Heart left ventricle (tissue), 16 donors: Measurements from ENCODE around the gene MOB1A. TPM values are rescaled to one million over a fixed set of nuclear protein-coding genes. Genes with fewer than 3 reads are reported as not detected.

Source experiments
- ATAC-seq, 4 donors: fragments of 200-7000 bp; cut with Tn5 transposase; one replicate each; pipeline ENCODE4 v1.9.1; 2020 to 2022; ENCODE audit warnings: moderate library complexity in 4 of 4, mild to moderate bottlenecking in 3 of 4, moderate number of reproducible peaks in 1 of 4
- DNase-seq, 5 donors: peaks; one replicate each; pipeline ENCODE4 v3.0.0-alpha.2; 2020
- H3K27ac ChIP-seq, 12 donors: fragments of 200-600 bp; sonication (generic) in 4 of 12; one replicate each; pipeline versions ENCODE4 v1.5.0 to v1.8.0; 2016 to 2022; ENCODE audit warnings: mild to moderate bottlenecking in 2 of 12
- H3K27me3 ChIP-seq, 9 donors: fragments of 200-600 bp; sonication (generic) in 2 of 9; one replicate each; pipeline versions ENCODE4 v1.5.1 to v1.8.0; 2016 to 2022; ENCODE audit warnings: mild to moderate bottlenecking in 3 of 9
- H3K36me3 ChIP-seq, 9 donors: fragments of 200-600 bp; sonication (generic) in 2 of 9; one replicate each; pipeline versions ENCODE4 v1.5.0 to v1.8.0; 2018 to 2022; ENCODE audit warnings: mild to moderate bottlenecking in 2 of 9
- H3K4me1 ChIP-seq, 12 donors: fragments of 200-600 bp; sonication (generic) in 4 of 12; one replicate each; pipeline versions ENCODE4 v1.5.0 to v1.8.0; 2016 to 2022; ENCODE audit warnings: mild to moderate bottlenecking in 3 of 12
- H3K4me3 ChIP-seq, 12 donors: fragments of 200-600 bp; sonication (generic) in 4 of 12; one replicate each; pipeline versions ENCODE4 v1.5.0 to v1.8.0; 2017 to 2022; ENCODE audit warnings: mild to moderate bottlenecking in 9 of 12, moderate library complexity in 4 of 12
- H3K9me3 ChIP-seq, 12 donors: fragments of 200-600 bp; sonication (generic) in 4 of 12; one replicate each; pipeline versions ENCODE4 v1.5.0 to v1.8.0; 2016 to 2022; ENCODE audit warnings: mild to moderate bottlenecking in 1 of 12
- CTCF ChIP-seq, 12 donors: fragments of 200-600 bp; sonication (generic) in 4 of 12; IDR thresholded peaks; one replicate each; pipeline versions ENCODE4 v1.5.0 to v1.8.0; 2018 to 2022; ENCODE audit warnings: antibody characterized with exemption in 12 of 12, mild to moderate bottlenecking in 5 of 12
- POLR2A ChIP-seq, 2 donors: fragments of 450-650 bp; IDR thresholded peaks; one replicate each; pipeline ENCODE4 v1.6.1; 2017; ENCODE audit warnings: antibody characterized with exemption in 2 of 2, mild to moderate bottlenecking in 2 of 2, moderate library complexity in 2 of 2
- WGBS, 4 donors: extraction: QIAGEN DNeasy Blood & Tissue Kit in 2 of 4; methylation state at CpG; one replicate each; pipeline versions ENCODE4 v1.1.5 to v1.1.7; 2013 to 2018; 5-methylcytosine and 5-hydroxymethylcytosine counted together
- intact Hi-C, 10 donors: fragments of 100-400 bp; cut with DNase I; formaldehyde crosslinking; loops; one replicate each; pipeline versions ENCODE4 v1.11.1 to v1.14.2; 2022
- polyA plus RNA-seq, 2 donors: library from polyadenylated mRNA; stranded (reverse); fragments of 200-250 nt; gene quantifications; one replicate each; pipeline ENCODE4 v1.2.3, GENCODE V29; 2013
- total RNA-seq, 9 donors: library from RNA; depleted of rRNA in 2 of 9; stranded (reverse); fragments of >200 nt in 2 of 9; fragmentation: NEBNext Ultra II Directional in 3 of 9; extraction: Animal tissue kit (Norgen Biotek cat#: 25700) in 3 of 9; gene quantifications; one replicate each; pipeline versions ENCODE4 v1.1.0 to v1.2.4, GENCODE V29; 2016 to 2023
- donor health status: ischemic (EF 13 %, LVEDD 7.1; RV severe dilation, severe dysfunction).
- donor health status: healthy with polysubstance abuse.
- donor health status: DM: no; HTN: yes; CAD: no.
- donor health status: DM: no; HTN: no; CAD: no.
- donor health status: ischemic (EF 25% LVEDD 6.9; RV normal size, moderate dysfunction).
- donor health status: ischemic (EF 25% LVEDD 5.7; RV mildly dilated, moderate dysfunction).
- donor health status: healthy.
- donor health status: DM: yes; HTN: yes; CAD: no.
- donor health status: ischemic (EF 35%, LVEDD 5.7; RV mildly dilated, moderate dysfunction).
- donor health status: nonischemic (EF 11% LVEDD 7.7; RV severe dilation, severe dysfunction).
- donor health status: DM: yes; HTN: yes; CAD: no.
- donor health status: PGD.
- donor health status: ischemic (EF 29% LVEDD 5.4; RV normal size, mild dysfunction).
- donor health status: nonischemic (EF 23%, LVEDD 6.1; RV moderate dilation, normal function).

MOB1A gene
- total and polyA plus RNA-seq, 11 donors, result 15.0 to 104 (median 53.5) TPM

DNA sequence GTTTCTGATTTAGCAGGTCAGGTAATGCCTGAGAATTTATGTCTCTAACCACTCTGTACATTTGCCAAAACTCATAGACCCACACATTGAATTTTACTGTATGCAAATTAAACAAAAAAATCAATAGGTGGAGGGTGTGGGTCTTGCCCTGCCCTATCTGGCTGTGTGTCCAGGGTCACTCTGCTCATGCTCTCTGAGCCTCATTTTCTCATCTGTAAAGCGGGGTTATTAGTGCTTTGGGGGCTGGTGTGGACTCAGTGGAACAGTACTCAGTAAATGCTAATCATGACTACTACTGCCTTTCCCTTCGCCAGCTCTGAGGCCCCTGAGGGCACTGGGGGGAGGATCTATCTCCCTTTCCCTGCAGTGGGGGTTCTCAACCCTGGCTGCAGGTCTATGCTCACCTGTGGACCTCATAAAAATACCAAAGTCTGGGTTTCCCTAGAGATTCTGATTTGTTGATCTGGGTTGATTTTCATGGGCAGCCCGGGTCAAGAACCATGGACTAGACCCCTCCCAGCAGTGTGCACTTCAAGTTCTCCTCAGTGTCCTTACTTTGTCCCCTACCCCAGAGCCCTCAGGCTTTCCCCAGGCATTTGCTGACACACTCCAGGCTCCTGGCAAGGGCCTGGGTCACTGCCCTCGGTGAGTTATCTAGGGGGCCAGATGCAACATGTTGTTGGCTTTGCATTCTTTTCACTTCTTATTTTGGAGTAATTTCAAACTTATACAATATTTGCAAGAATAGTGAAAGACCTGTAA is 47.2 kb upstream of the MOB1A start:
- H3K36me3 ChIP-seq, result peaks cover 0 to 3% (median 0%) of the 10 kb centered on the region in 9 donors
- DNase-seq (peak in 3 of 5 donors; percentile 25 to 65 (median 53)), ATAC-seq (peak; percentile 60 to 74 (median 68))
- WGBS, 4 donors, result 46 to 62% (median 56%) methylated on average over 3 to 4 of the region's 4 CpGs
- no peak for TF ChIP-seq POLR2A (IDR thresholded peaks at IDR 0.05)
- no peak for TF ChIP-seq CTCF (IDR thresholded peaks at IDR 0.05)
- H3K9me3 ChIP-seq, result no peaks in the 10 kb centered on the region
- H3K27me3 ChIP-seq, result no peaks in the 10 kb centered on the region
- peak overlapping the region; percentile 47 to 88 (median 71) for H3K27ac ChIP-seq
- intact Hi-C loops, result no loop called here
- peaks cover 0 to 22% (median 11%) of the 10 kb centered on the region in 12 donors for H3K4me1 ChIP-seq
- H3K4me3 ChIP-seq, result peak overlapping the region in 2 of 12 donors; percentile 32 to 53

- Histone ChIP-seq H3K4me1 (peaks cover 0 to 22% (median 11%) of the 10 kb centered on the region in 12 donors), H3K27me3 (no peaks in the 10 kb centered on the region), H3K36me3 (peaks cover 0 to 5% (median 0%) of the 10 kb centered on the region in 9 donors), H3K27ac (peak overlapping the region in 1 of 12 donors; percentile 35), H3K4me3 (no peak overlapping the region), H3K9me3 (no peaks in the 10 kb centered on the region)
- intact Hi-C loops, result no loop called here
- no peak for DNase-seq
- no peak for ATAC-seq
- TF ChIP-seq CTCF (IDR thresholded peaks at IDR 0.05) (no peak), POLR2A (IDR thresholded peaks at IDR 0.05) (no peak)
- 94 to 97% (median 95%) methylated on average over 8 of the region's 8 CpGs for WGBS, 4 donors
Measured at GRCh38 chr2:74223941-74224770, 45.5 kb upstream of the MOB1A start.

DNA sequence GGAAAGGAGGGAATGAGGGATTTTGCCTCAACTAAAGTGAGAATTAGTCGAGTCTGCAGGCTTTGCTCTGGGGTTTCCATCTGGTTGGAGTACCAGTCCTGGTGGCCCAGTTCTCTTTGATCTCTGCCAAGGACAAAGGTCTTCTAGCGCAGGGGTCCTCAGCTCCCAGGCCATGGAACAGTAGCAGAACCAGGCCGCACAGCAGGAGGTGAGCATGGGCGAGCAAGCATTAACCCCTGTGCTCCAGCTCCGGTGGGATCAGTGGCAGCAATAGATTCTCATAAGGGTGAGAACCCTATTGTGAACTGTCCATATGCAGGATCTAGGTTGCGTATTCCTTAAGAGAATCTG is 43.6 kb upstream of the MOB1A start:
- H3K4me1 ChIP-seq, result peaks cover 0 to 21% (median 9%) of the 10 kb centered on the region in 12 donors
- WGBS, 4 donors, result 89 to 97% (median 93%) methylated on average over 6 of the region's 6 CpGs
- no peak for ATAC-seq
- TF ChIP-seq POLR2A (IDR thresholded peaks at IDR 0.05), result no peak
- TF ChIP-seq CTCF (IDR thresholded peaks at IDR 0.05), result no peak
- no peak overlapping the region for H3K27ac ChIP-seq
- H3K36me3 ChIP-seq, result peaks cover 0 to 21% (median 0%) of the 10 kb centered on the region in 9 donors
- no peaks in the 10 kb centered on the region for H3K9me3 ChIP-seq
- intact Hi-C loops, result no loop called here
- no peak for DNase-seq
- no peak overlapping the region for H3K4me3 ChIP-seq
- H3K27me3 ChIP-seq, result no peaks in the 10 kb centered on the region
